GM10266 (cell line): ENCODE data around the gene BRCA2.
"Not testable (repeated sequence)": the region's sequence is repeated elsewhere in the genome, so short reads cannot be mapped to it uniquely, and the experiment has no call there.

ENCODE experiments used
- DNase-seq: peaks from one replicate; pipeline ENCODE4 v3.0.0; 2012; ENCODE audit errors: extremely low spot score
- CTCF ChIP-seq: IDR thresholded peaks from 2 replicates; pipeline ENCODE4 v1.5.1; 2012; ENCODE audit warnings: mild to moderate bottlenecking, low read depth; ENCODE audit not compliant: control insufficient read depth, insufficient read depth; ENCODE audit errors: missing control alignments

Gene BRCA2

GRCh38 chr13:32330441-32330840 lies 15.1 kb downstream of the BRCA2 start:
- no peak for DNase-seq
- no peak for TF ChIP-seq CTCF

- no peak for TF ChIP-seq CTCF
- no peak for DNase-seq
These were observed 19.4 kb downstream of the BRCA2 start for GRCh38 chr13:32334671-32335070.

- no peak for TF ChIP-seq CTCF
- DNase-seq = no peak
These were observed 25.6 kb downstream of the BRCA2 start for GRCh38 chr13:32340914-32341313.

- DNase-seq = no peak
- no peak for TF ChIP-seq CTCF
These were observed 32.3 kb downstream of the BRCA2 start for GRCh38 chr13:32347651-32348050.

GRCh38 chr13:32350839-32351441 lies 35.6 kb downstream of the BRCA2 start:
- DNase-seq = not testable (repeated sequence)

- no peak for DNase-seq
- TF ChIP-seq CTCF = no peak
These were observed 38.7 kb downstream of the BRCA2 start for GRCh38 chr13:32354040-32354439.

GRCh38 chr13:32355935-32356334 lies 40.6 kb downstream of the BRCA2 start:
- not testable (repeated sequence) for DNase-seq

- no peak for DNase-seq
- TF ChIP-seq CTCF = no peak
These were observed 47.3 kb downstream of the BRCA2 start for GRCh38 chr13:32362574-32362973.
